Measurements from ENCODE around the gene ELMO1.

The ELMO1 gene

DNA sequence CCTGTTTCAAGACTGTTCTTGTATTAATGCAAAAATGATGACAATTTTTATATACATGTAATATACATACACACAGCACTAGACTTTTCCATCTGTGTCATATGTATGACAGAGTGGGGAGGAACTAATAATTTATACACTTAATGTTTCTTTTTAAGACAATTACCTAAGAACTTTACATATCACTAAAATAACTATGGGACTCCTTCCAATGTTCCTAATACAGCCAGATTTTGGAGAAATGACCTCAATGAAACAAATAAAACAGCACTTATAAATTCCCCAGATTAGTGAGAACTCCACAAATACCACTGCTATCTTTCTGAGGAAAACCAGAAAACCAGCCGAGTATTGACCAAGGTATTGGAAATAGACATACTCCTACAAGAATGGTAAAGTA, 199.4 kb downstream of the ELMO1 start:
- POLR2A ChIA-PET (ENCODE audit: low non-redundant PET) = no interaction called here
- DNase-seq (ENCODE audit: low spot score) = no peak
- H3K27ac ChIP-seq = no peak overlapping the region
- CTCF ChIA-PET = no interaction called here
- TF ChIP-seq, protein P1, sequence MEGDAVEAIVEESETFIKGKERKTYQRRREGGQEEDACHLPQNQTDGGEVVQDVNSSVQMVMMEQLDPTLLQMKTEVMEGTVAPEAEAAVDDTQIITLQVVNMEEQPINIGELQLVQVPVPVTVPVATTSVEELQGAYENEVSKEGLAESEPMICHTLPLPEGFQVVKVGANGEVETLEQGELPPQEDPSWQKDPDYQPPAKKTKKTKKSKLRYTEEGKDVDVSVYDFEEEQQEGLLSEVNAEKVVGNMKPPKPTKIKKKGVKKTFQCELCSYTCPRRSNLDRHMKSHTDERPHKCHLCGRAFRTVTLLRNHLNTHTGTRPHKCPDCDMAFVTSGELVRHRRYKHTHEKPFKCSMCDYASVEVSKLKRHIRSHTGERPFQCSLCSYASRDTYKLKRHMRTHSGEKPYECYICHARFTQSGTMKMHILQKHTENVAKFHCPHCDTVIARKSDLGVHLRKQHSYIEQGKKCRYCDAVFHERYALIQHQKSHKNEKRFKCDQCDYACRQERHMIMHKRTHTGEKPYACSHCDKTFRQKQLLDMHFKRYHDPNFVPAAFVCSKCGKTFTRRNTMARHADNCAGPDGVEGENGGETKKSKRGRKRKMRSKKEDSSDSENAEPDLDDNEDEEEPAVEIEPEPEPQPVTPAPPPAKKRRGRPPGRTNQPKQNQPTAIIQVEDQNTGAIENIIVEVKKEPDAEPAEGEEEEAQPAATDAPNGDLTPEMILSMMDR (conservative IDR thresholded peaks at IDR 0.05; ENCODE audit: low read depth) = no peak

DNA sequence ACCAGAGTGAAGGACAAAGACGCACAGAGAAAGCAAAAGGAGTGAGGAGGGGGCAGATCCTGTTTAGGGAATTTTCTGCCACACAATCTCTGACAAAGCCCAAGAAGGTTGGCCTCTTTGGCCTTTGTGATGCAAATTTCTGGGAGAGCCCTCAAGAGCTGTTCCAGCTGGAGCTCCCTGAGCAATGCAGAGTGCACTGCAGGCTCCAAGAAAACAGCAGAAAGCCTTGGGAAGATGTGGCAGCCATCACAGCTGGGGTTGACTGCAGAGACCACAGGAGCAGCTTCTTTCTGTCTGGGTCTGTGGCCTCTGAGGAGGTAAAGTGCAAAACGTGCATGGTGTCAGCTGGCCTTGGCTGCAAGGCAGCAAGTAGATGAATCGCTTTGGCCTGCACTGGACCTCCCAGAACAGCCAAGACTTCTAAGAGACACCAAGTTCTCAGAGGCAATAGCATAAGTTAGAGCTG, 200.2 kb downstream of the ELMO1 start:
- H3K27ac ChIP-seq = no peak overlapping the region
- CTCF ChIA-PET = interaction anchor here (0.7 kb wide), 1 partner anchor 50 kb away, joined by 3 read pairs; no protein-coding TSS in a partner anchor
- POLR2A ChIA-PET (ENCODE audit: low non-redundant PET) = no interaction called here
- no peak for DNase-seq (ENCODE audit: low spot score)
- TF ChIP-seq, protein P1 (conservative IDR thresholded peaks at IDR 0.05; ENCODE audit: low read depth) = no peak

DNA sequence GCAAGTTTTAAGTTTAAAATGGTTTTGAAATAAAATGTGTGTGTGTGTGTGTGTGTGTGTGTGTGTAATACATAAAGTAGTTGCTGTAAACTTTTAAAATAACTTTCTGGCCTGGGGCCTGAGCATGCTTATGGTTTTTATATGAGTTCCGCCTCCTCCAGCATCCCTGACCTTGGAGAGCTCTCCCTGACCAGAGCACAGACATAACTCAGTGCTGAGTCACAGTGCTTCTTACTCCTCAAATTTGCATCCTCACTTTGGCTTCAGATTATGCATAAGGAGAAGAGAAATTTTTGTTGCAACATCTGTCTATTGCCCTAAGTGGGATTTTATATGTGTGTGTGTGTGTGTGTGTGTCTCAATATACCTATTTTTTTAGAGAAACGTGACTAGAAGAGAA, 200.8 kb downstream of the ELMO1 start:
- TF ChIP-seq, protein P1 (conservative IDR thresholded peaks at IDR 0.05; ENCODE audit: low read depth) = no peak
- no peak for DNase-seq (ENCODE audit: low spot score)
- no peak overlapping the region for H3K27ac ChIP-seq
- ChIA-PET CTCF (interaction anchor here (0.6 kb wide), 1 partner anchor 778 kb away, joined by 3 read pairs; no protein-coding TSS in a partner anchor), POLR2A (ENCODE audit: low non-redundant PET) (no interaction called here)

DNA sequence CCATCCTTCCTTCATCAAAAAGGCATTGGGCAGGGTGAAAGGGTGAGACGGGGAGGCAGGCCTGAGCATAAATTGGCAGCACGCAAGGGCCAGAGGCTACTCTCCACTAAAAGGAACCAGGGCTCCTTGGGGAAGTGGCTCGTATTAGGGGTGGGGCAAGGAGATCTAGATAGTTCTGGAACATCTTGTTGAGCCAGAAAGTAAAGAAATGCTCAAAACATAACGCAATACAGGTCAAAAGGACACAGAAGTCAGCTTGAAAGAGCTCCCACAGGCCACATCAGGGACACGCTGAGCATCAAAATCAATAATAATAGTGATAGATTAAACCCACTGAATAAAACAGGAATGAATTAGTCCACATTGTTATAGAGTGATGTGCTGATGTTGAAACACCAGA, 203.1 kb downstream of the ELMO1 start:
- DNase-seq (ENCODE audit: low spot score) = no peak
- ChIA-PET CTCF (no interaction called here), POLR2A (ENCODE audit: low non-redundant PET) (no interaction called here)
- TF ChIP-seq, protein P1 (conservative IDR thresholded peaks at IDR 0.05; ENCODE audit: low read depth) = no peak
- H3K27ac ChIP-seq = no peak overlapping the region

DNA sequence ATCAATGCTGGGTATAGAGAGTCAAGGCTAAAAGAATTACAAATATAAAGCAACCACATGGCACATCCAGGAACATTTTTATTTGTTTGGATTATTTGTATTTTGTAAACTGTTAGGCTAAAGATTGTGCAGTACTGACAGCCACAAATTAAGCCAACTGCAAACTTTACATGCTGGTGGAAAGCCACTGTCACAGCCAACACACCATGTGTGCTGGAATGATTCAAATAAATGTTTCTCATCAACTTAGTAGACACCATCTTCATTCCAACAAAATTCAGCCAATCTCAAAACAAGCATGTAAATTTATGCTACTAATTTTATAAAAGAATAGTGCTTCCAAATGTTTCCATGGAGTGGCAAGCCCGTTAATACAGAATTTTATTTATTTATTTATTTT, 211.8 kb downstream of the ELMO1 start:
- H3K27ac ChIP-seq = no peak overlapping the region
- POLR2A ChIA-PET (ENCODE audit: low non-redundant PET) = no interaction called here
- no peak for DNase-seq (ENCODE audit: low spot score)
- TF ChIP-seq, protein P1 (conservative IDR thresholded peaks at IDR 0.05; ENCODE audit: low read depth) = no peak
- CTCF ChIA-PET = no interaction called here

DNA sequence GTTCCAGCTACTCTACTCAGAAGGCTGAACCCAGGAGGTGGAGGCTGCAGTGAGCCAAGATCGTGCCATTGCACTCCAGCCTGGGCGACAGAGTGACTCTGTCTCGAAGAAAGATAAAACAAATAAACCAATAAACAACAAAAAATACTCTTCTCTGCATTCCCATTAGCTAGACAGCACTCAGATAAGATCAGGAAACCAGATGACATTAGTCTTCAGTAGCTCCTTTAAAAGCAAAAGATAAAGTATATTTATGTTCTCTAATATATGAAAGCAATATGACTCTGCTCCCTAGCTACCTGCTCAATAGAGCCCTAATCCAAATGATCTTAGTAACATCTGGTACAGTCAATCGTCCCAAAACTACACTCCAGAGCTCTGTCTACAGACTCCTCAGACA, 212.9 kb downstream of the ELMO1 start:
- DNase-seq (ENCODE audit: low spot score) = no peak
- no peak overlapping the region for H3K27ac ChIP-seq
- TF ChIP-seq, protein P1 (conservative IDR thresholded peaks at IDR 0.05; ENCODE audit: low read depth) = no peak
- ChIA-PET POLR2A (ENCODE audit: low non-redundant PET) (no interaction called here), CTCF (interaction anchor here (0.6 to 1.9 kb wide), 3 partner anchors 15 to 602 kb away, joined by 4 to 7 read pairs (median 5); no protein-coding TSS in a partner anchor)
